Cardiac fibroblast (primary cell): Measurements from ENCODE around the gene STX8.

Source experiments
- DNase-seq, 2 donors: peaks; one replicate each; pipeline versions ENCODE4 v3.0.0 to v3.0.0-alpha.2; 2010; ENCODE audit warnings: low read depth in 2 of 2
- H3K4me3 ChIP-seq, 2 donors: replicated peaks in 1 of 2; 1 replicate in 1 of 2; 2 replicates in 1 of 2; pipeline ENCODE4 v1.5.1; 2011; ENCODE audit warnings: low read depth in 2 of 2, low read length in 2 of 2, mild to moderate bottlenecking in 2 of 2, moderate library complexity in 1 of 2
- CTCF ChIP-seq: IDR thresholded peaks from one replicate; pipeline ENCODE4 v1.5.1; 2011; ENCODE audit warnings: low read depth, mild to moderate bottlenecking, low read length, inconsistent platforms

STX8 gene

DNA sequence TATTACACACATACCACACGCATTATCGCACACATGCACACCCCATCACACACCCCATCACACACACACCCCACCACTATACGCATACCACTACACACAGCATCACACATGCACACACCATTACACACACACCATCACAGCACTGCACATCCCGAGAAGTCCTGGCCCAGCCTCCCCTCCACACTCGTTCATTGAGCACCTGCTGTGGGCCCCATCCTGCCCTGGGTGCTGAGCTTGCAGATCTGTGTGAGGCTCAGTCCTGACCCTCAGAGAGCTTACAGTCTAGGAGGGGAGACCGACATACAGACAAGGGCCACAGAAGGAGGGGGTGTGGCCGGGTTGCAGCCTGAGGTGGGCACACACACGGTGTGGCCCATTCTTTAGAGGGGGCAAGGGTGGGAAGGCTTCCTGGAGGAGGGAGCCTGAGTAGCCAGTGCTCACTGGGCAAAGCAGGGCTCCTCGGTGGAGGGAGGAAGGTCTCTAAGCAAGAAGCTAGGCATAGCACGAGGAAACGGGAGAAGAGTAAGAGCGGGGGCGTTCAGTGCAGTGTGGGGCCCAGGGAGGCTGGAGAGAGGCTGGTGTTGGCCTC is 347.7 kb downstream of the STX8 start:
- no peak for DNase-seq
- no peak for TF ChIP-seq CTCF
- no peak overlapping the region for H3K4me3 ChIP-seq

DNA sequence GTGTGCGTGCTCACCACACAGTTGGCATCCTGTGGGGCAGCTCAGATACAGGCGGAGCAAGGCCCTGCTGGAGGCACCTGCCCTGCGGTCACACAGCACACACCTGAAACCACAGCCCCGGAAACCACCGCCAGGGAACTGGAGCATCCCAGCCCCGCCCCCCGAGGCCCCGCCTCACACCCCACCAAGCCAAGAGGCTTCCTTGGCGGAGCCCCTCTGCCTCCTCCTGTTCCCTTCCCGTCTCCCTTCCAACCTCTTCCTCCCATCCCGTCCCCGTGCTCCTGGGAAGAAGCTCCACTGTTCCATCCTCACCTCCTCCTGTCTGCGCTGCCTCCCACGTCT is 348.9 kb downstream of the STX8 start:
- no peak overlapping the region for H3K4me3 ChIP-seq
- no peak for DNase-seq
- TF ChIP-seq CTCF = no peak

GRCh38 chr17:9226130-9226793 is 349.4 kb downstream of the STX8 start:
- no peak for DNase-seq
- H3K4me3 ChIP-seq = no peak overlapping the region
- no peak for TF ChIP-seq CTCF

- DNase-seq = no peak
- H3K4me3 ChIP-seq = no peak overlapping the region
- TF ChIP-seq CTCF = no peak
These were observed 350.1 kb downstream of the STX8 start for GRCh38 chr17:9225305-9226101.

DNA sequence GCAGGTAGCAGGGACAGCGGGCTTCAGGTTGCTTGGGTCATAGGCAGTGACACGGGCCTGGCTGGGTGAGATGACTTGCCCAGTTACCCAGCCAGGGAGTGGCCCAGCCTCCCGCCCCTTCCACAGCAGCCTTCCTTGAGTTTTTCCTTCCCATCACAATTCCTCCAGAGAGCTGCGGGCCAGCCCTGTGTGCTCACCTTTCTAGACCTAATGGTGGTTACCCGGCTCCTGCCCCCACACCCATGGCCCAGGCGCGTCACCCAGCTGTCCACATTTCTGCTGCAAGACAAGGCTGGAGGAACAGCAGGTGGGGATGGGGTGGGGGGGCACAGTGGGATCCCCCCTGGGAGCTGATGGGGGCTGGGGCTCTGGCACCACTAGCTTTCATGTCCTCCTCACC is 351.1 kb downstream of the STX8 start:
- no peak for TF ChIP-seq CTCF
- no peak for DNase-seq

GRCh38 chr17:9223531-9223930 is 352.1 kb downstream of the STX8 start:
- H3K4me3 ChIP-seq = no peak overlapping the region
- no peak for TF ChIP-seq CTCF
- DNase-seq = no peak

More for the DNA sequence above, 351.1 kb downstream of the STX8 start:
- H3K4me3 ChIP-seq = no peak overlapping the region
